ENCODE results near the gene OR1N1.

The OR1N1 gene

DNA sequence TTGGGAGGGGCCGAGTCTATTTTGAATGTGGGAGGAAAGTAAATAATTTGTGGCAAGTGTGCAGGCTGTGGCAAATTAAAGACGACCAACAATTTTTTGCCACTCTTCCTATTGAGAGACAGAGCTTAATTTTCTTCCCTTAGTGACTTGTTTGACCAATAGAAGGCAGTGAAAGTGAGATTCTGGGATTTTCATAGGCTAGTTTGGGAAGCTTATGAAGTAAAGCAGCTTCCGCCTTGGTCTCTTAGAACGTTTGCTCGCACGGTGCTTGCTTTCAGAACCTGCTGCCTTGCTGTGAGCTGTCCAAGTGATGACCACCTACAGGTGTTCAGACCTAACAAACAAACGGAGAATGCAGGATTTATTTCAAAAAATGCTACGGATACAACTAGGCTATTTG, 19.1 kb upstream of the OR1N1 start:
- TF ChIP-seq TEAD4 (IDR thresholded peaks at IDR 0.05) (no peak), EGR1 (IDR thresholded peaks at IDR 0.05) (no peak), ZBTB7A (IDR thresholded peaks at IDR 0.05; ENCODE audit: low read depth) (no peak), CEBPB (IDR thresholded peaks at IDR 0.05) (no peak), MAX (IDR thresholded peaks at IDR 0.05) (no peak), YY1 (IDR thresholded peaks at IDR 0.05; ENCODE audit: low read depth) (no peak), NFIC (IDR thresholded peaks at IDR 0.05) (no peak)

GRCh38 chr9:122538757-122539156, 11.7 kb upstream of the OR1N1 start:
- TF ChIP-seq YY1 (IDR thresholded peaks at IDR 0.05; ENCODE audit: low read depth), result no peak
- no peak for TF ChIP-seq ZBTB7A (IDR thresholded peaks at IDR 0.05; ENCODE audit: low read depth)
- no peak for TF ChIP-seq TAF1 (IDR thresholded peaks at IDR 0.05; ENCODE audit: low read depth)
- no peak for TF ChIP-seq MAX (IDR thresholded peaks at IDR 0.05)
- no peak for TF ChIP-seq TCF12 (IDR thresholded peaks at IDR 0.05; ENCODE audit: low read depth)
- TF ChIP-seq, protein P1, sequence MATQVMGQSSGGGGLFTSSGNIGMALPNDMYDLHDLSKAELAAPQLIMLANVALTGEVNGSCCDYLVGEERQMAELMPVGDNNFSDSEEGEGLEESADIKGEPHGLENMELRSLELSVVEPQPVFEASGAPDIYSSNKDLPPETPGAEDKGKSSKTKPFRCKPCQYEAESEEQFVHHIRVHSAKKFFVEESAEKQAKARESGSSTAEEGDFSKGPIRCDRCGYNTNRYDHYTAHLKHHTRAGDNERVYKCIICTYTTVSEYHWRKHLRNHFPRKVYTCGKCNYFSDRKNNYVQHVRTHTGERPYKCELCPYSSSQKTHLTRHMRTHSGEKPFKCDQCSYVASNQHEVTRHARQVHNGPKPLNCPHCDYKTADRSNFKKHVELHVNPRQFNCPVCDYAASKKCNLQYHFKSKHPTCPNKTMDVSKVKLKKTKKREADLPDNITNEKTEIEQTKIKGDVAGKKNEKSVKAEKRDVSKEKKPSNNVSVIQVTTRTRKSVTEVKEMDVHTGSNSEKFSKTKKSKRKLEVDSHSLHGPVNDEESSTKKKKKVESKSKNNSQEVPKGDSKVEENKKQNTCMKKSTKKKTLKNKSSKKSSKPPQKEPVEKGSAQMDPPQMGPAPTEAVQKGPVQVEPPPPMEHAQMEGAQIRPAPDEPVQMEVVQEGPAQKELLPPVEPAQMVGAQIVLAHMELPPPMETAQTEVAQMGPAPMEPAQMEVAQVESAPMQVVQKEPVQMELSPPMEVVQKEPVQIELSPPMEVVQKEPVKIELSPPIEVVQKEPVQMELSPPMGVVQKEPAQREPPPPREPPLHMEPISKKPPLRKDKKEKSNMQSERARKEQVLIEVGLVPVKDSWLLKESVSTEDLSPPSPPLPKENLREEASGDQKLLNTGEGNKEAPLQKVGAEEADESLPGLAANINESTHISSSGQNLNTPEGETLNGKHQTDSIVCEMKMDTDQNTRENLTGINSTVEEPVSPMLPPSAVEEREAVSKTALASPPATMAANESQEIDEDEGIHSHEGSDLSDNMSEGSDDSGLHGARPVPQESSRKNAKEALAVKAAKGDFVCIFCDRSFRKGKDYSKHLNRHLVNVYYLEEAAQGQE (IDR thresholded peaks at IDR 0.05; ENCODE audit: low read depth), result no peak
- TF ChIP-seq TEAD4 (IDR thresholded peaks at IDR 0.05), result no peak
- TF ChIP-seq CEBPB (IDR thresholded peaks at IDR 0.05), result no peak
- no peak for TF ChIP-seq RAD21 (IDR thresholded peaks at IDR 0.05; ENCODE audit: low read depth)
- no peak for TF ChIP-seq EGR1 (IDR thresholded peaks at IDR 0.05)
- TF ChIP-seq FOXM1 (IDR thresholded peaks at IDR 0.05; ENCODE audit: borderline replicate concordance, low read depth), result no peak
- no peak for TF ChIP-seq NFIC (IDR thresholded peaks at IDR 0.05)
- no peak for TF ChIP-seq CREB1 (IDR thresholded peaks at IDR 0.05; ENCODE audit: low read depth)
- TF ChIP-seq EP300 (IDR thresholded peaks at IDR 0.05; ENCODE audit: borderline replicate concordance), result no peak
- TF ChIP-seq, protein P2, sequence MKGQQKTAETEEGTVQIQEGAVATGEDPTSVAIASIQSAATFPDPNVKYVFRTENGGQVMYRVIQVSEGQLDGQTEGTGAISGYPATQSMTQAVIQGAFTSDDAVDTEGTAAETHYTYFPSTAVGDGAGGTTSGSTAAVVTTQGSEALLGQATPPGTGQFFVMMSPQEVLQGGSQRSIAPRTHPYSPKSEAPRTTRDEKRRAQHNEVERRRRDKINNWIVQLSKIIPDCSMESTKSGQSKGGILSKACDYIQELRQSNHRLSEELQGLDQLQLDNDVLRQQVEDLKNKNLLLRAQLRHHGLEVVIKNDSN (IDR thresholded peaks at IDR 0.05), result no peak

DNA sequence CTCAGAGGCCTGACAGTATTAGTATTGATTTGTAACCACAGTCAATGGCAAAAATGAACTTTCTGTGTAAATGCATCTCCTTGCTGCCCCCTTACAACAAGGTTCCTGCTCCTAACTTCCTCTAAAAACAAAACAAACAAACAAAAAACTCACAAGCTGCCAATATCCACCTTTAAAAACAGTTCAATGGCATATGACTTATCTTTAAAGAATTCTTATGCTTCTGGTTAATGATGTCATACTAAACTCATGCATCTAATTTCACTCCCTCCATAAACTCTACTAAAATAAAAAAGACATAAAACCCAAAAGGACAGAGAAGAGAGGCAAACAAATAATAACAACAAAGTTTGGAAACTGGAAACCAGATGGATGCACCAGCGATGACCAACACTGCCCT, 9.0 kb upstream of the OR1N1 start:
- TF ChIP-seq EP300 (IDR thresholded peaks at IDR 0.05; ENCODE audit: borderline replicate concordance), result no peak

DNA sequence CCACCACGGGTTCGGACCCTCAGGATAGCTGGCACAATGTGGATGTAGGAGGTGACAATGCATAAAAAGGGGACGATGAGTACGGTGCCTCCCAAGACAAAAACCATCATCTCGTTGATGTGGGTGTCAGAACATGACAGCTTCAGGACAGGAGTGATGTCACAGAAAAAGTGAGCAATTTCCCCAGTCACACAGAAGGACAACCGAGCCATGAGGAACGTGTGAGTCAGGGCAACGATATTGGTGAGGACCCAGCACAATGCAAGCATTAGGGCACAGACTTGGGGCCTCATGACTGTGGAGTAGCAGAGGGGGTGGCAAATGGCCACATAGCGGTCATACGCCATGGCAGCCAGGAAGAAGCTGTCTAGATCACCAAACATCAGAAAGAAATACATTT, 491 bp downstream of the OR1N1 start:
- TF ChIP-seq FOXM1 (IDR thresholded peaks at IDR 0.05; ENCODE audit: borderline replicate concordance, low read depth) (no peak), EP300 (IDR thresholded peaks at IDR 0.05; ENCODE audit: borderline replicate concordance) (no peak), CEBPB (IDR thresholded peaks at IDR 0.05) (no peak), YY1 (IDR thresholded peaks at IDR 0.05; ENCODE audit: low read depth) (no peak), NFIC (IDR thresholded peaks at IDR 0.05) (no peak), RAD21 (IDR thresholded peaks at IDR 0.05; ENCODE audit: low read depth) (no peak), CREB1 (IDR thresholded peaks at IDR 0.05; ENCODE audit: low read depth) (no peak), MAX (IDR thresholded peaks at IDR 0.05) (no peak), ZBTB7A (IDR thresholded peaks at IDR 0.05; ENCODE audit: low read depth) (no peak), TAF1 (IDR thresholded peaks at IDR 0.05; ENCODE audit: low read depth) (no peak), TCF12 (IDR thresholded peaks at IDR 0.05; ENCODE audit: low read depth) (no peak)
- TF ChIP-seq, protein P1 (IDR thresholded peaks at IDR 0.05; ENCODE audit: low read depth), result no peak

DNA sequence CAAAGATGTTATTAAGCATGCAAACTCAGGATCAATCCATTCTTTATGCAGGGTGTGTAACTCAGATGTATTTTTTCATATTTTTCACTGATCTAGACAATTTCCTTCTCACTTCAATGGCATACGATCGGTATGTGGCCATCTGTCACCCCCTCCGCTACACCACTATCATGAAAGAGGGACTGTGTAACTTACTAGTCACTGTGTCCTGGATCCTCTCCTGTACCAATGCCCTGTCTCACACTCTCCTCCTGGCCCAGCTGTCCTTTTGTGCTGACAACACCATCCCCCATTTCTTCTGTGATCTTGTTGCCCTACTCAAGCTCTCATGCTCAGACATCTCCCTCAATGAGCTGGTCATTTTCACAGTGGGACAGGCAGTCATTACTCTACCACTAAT, 7.7 kb downstream of the OR1N1 start:
- TF ChIP-seq YY1 (IDR thresholded peaks at IDR 0.05; ENCODE audit: low read depth) (no peak), TAF1 (IDR thresholded peaks at IDR 0.05; ENCODE audit: low read depth) (no peak), CEBPB (IDR thresholded peaks at IDR 0.05) (no peak), EP300 (IDR thresholded peaks at IDR 0.05; ENCODE audit: borderline replicate concordance) (no peak), MAX (IDR thresholded peaks at IDR 0.05) (no peak), CREB1 (IDR thresholded peaks at IDR 0.05; ENCODE audit: low read depth) (no peak), ZBTB7A (IDR thresholded peaks at IDR 0.05; ENCODE audit: low read depth) (no peak), TEAD4 (IDR thresholded peaks at IDR 0.05) (no peak), EGR1 (IDR thresholded peaks at IDR 0.05) (no peak), RAD21 (IDR thresholded peaks at IDR 0.05; ENCODE audit: low read depth) (no peak), NFIC (IDR thresholded peaks at IDR 0.05) (no peak), FOXM1 (IDR thresholded peaks at IDR 0.05; ENCODE audit: borderline replicate concordance, low read depth) (no peak), TCF12 (IDR thresholded peaks at IDR 0.05; ENCODE audit: low read depth) (no peak)
- TF ChIP-seq, protein P1 (IDR thresholded peaks at IDR 0.05; ENCODE audit: low read depth), result no peak
- TF ChIP-seq, protein P2 (IDR thresholded peaks at IDR 0.05), result no peak
